Measurements from ENCODE around the gene ZMYND11. TPM values are rescaled to one million over a fixed set of nuclear protein-coding genes. Genes with fewer than 3 reads are reported as not detected.
"Not testable (repeated sequence)": the region's sequence is repeated elsewhere in the genome, so short reads cannot be mapped to it uniquely, and the experiment has no call there.

Gene ZMYND11
- total RNA-seq, 1 experiment from 2014 or later, result 34.9 TPM

DNA sequence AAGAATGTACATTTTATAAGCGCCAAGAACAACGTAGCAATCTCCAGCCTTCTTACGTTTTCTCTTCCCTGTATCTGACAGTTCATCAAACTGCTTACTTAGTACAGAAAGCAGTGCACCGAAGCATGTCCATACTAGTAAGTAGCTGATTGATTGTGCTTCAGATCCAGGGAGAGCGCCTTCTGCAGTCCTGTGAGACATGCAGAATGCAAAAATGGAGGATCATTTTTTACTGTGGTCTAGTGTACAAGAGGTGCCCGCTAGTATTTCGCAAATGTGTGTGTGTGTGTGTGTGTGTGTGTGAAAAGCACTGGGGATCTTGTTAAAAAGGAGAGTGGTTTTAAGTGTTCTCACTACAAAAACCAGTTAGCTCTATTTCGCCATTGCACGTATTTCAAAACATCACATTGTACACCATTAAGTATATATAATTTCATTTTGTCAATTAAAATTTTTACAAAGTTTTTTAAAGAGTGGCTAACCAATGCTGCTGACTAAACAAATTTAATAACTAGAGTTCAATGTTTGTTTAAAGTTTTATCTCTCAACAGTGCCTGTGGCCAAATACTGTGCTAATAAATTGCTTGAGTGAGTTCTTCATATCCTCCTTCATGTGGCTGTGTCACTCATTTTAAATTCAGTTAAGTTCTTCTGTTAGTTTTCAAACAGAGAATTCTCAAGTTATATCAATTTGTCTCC lies 99.6 kb downstream of the ZMYND11 start:
- no peaks in the 10 kb centered on the region for H3K27me3 ChIP-seq
- H3K4me3 ChIP-seq, result no peak overlapping the region
- no peaks in the 10 kb centered on the region for H3K9me3 ChIP-seq (replicated peaks)
- no peak overlapping the region for H3K27ac ChIP-seq
- no peaks in the 10 kb centered on the region; the same call in 1 of the 2 replicates for H3K36me3 ChIP-seq
- no peaks in the 10 kb centered on the region for H3K4me1 ChIP-seq
- DNase-seq, result no peak

DNA sequence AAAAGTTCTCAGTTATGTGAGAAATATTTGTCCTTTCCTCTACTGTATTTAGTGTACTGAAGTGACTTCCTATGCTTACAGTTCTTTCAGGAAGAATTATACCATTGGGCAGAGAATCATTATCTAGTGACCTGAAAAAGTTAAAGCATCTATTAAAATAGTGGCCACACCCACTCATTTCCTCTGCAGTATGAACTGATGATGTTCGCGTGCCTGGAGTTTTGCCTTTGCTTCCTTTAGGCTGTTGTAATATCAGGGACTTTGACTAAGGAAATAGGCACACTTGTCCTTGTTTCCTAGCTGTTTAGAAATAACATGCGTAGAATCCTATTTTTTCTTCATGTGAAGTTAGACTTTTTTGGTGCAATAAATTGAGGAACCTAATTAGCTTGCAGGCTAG lies 100.7 kb downstream of the ZMYND11 start:
- Histone ChIP-seq H3K9me3 (replicated peaks) (no peaks in the 10 kb centered on the region), H3K4me3 (no peak overlapping the region), H3K4me1 (no peaks in the 10 kb centered on the region), H3K36me3 (no peaks in the 10 kb centered on the region; the same call in 1 of the 2 replicates), H3K27ac (no peak overlapping the region), H3K27me3 (no peaks in the 10 kb centered on the region)
- DNase-seq, result no peak

DNA sequence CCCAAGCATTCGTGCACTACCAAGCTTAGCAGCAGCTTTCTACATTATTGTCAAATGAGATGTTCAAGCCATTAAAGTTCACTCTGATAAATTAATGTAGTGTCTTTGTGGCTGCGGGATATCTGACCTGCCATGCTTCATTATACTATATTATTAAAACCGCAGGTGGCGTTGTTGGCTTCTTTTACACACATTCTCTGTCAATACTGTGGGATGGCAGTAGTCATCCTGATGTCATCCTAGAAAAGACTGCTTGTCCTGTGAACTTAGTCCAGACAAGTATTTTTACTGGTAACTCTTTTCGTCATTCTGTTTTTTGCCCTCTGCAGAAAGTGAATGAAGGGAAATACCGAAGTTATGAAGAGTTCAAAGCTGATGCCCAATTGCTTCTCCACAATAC lies 103.9 kb downstream of the ZMYND11 start:
- H3K27me3 ChIP-seq, result no peaks in the 10 kb centered on the region
- no peaks in the 10 kb centered on the region for H3K4me1 ChIP-seq
- peak in 1 of 2 experiments; percentile 5 for DNase-seq
- H3K27ac ChIP-seq, result no peak overlapping the region
- H3K9me3 ChIP-seq (replicated peaks), result no peaks in the 10 kb centered on the region
- no peaks in the 10 kb centered on the region; the same call in 1 of the 2 replicates for H3K36me3 ChIP-seq
- no peak overlapping the region for H3K4me3 ChIP-seq

DNA sequence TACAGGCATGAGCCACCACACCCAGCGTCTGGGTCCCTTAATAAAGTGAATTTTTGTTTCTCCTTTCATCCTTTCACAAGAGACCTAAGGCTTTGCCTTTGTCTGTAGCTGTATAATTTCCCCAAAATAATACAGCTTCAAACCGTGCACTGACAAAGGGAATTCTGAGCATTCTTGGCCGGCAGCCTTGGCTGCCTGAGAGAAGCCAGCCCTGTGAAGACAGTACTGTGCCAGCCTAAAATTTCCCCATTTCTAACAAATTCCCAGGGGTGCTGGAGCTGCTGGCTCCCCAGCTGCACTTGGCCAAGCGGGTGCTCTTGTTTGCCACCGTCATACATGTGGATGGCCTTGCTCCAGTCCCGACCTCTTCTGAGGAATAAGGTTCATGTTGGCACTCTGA lies 106.2 kb downstream of the ZMYND11 start:
- H3K9me3 ChIP-seq (replicated peaks), result no peaks in the 10 kb centered on the region
- no peaks in the 10 kb centered on the region; the same call in 1 of the 2 replicates for H3K36me3 ChIP-seq
- H3K27me3 ChIP-seq, result no peaks in the 10 kb centered on the region
- DNase-seq, result no peak
- H3K27ac ChIP-seq, result no peak overlapping the region
- H3K4me1 ChIP-seq, result no peaks in the 10 kb centered on the region
- no peak overlapping the region for H3K4me3 ChIP-seq

DNA sequence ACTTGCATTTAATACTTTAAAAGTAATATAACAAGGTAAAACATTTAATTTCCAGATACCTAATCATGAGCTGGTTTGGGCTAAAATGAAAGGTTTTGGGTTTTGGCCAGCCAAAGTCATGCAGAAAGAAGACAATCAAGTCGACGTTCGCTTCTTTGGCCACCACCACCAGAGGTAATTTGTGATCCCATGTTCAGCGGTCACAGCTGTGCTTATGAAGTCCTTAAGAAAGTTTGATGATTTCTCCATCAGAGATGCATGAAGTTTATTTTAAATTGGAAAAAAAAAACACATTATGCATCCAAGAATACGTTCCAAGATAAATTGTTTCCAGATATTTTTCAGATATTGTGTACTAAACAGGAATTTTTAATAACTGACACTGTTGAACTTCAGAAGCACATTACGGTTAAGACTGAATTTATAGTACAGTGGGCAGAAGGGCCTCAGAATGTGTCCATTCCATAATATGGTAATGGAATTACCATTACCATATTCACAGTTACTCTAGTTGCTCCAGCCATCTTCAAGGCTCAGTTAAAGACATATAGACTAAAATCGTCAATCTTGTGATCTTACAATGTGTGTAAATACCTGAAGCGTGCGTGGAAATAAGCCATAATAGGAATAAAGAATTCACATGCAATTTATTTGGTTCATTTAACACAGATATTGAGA lies 106.8 kb downstream of the ZMYND11 start:
- Histone ChIP-seq H3K4me3 (no peak overlapping the region), H3K4me1 (no peaks in the 10 kb centered on the region), H3K27ac (no peak overlapping the region), H3K36me3 (no peaks in the 10 kb centered on the region; the same call in 1 of the 2 replicates), H3K9me3 (replicated peaks) (no peaks in the 10 kb centered on the region), H3K27me3 (no peaks in the 10 kb centered on the region)
- no peak for DNase-seq

DNA sequence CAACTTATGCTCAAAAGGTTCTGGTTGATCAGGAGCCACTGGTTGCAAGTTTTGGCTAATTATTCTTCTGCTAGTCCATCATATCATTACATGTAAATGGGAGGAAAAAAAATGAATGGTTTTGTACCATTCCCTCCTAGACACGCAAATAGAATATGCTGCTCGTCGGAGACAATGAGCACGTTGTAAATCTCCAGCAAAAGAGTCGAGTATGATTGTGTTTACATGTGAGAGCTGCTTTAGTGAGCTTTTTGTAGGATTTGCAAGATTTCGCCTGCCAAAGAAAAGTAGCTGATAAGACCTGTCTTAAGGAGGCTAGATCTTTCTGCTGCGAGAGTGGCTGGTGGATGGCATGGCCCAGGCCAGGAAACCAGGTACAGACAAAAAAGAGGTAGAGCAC lies 109.0 kb downstream of the ZMYND11 start:
- Histone ChIP-seq H3K9me3 (replicated peaks) (no peaks in the 10 kb centered on the region), H3K27me3 (no peaks in the 10 kb centered on the region), H3K27ac (no peak overlapping the region), H3K4me3 (no peak overlapping the region), H3K4me1 (no peaks in the 10 kb centered on the region), H3K36me3 (peaks cover 6% of the 10 kb centered on the region)
- DNase-seq, result no peak

DNA sequence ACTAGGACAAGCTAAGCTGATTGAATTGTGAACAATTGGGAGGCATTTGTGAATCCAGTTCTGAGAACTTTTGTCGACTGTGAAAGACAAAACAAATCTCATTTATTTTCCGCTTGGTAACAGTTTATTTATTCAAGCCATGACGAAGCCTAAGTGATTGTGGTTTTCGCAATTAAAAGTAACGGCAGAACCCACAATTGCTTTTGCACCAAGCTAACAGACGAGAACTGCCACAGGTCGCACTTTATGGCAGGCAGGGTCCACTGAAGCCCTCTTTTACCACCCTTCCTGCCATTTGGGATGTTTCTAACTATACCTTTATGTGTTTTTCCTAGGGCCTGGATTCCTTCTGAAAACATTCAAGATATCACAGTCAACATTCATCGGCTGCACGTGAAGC lies 111.2 kb downstream of the ZMYND11 start:
- Histone ChIP-seq H3K4me1 (no peaks in the 10 kb centered on the region), H3K36me3 (peaks cover 8% of the 10 kb centered on the region), H3K4me3 (no peak overlapping the region), H3K27ac (no peak overlapping the region), H3K9me3 (replicated peaks) (no peaks in the 10 kb centered on the region), H3K27me3 (no peaks in the 10 kb centered on the region)
- no peak for DNase-seq

DNA sequence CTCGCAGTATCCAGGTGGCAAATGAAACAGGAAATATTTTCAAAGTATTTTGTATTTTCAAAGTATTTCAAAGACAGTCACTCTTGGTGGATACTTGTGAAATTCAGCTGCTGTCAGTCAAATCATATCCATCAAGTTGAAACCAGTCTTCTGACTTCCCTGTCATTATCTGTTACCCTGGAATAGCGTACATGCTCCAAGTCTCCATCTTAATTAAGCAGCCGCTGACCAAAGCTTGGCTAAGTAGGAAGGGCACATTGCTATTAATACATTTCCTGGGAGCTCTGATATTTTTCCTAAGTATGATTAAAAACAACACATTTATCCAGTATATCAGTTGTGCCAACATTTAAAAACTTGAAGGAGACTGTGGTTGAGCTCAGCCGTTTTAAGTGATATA lies 112.2 kb downstream of the ZMYND11 start:
- Histone ChIP-seq H3K9me3 (replicated peaks) (no peaks in the 10 kb centered on the region), H3K4me1 (no peaks in the 10 kb centered on the region), H3K27ac (no peak overlapping the region), H3K36me3 (peaks cover 8% of the 10 kb centered on the region), H3K27me3 (no peaks in the 10 kb centered on the region), H3K4me3 (no peak overlapping the region)
- DNase-seq, result no peak

DNA sequence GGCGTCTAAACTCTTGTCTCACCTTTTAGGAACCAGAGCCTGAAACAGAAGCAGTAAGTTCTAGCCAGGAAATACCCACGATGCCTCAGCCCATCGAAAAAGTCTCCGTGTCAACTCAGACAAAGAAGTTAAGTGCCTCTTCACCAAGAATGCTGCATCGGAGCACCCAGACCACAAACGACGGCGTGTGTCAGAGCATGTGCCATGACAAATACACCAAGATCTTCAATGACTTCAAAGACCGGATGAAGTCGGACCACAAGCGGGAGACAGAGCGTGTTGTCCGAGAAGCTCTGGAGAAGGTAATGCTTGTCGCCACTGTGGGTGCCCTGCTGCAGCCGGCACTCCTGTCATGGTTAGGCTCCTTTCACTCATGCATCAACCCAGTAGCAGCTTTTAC lies 113.1 kb downstream of the ZMYND11 start:
- no peak overlapping the region for H3K4me3 ChIP-seq
- no peak overlapping the region for H3K27ac ChIP-seq
- no peaks in the 10 kb centered on the region for H3K27me3 ChIP-seq
- no peaks in the 10 kb centered on the region for H3K4me1 ChIP-seq
- no peak for DNase-seq
- H3K9me3 ChIP-seq (replicated peaks), result no peaks in the 10 kb centered on the region
- H3K36me3 ChIP-seq, result peaks cover 8% of the 10 kb centered on the region

DNA sequence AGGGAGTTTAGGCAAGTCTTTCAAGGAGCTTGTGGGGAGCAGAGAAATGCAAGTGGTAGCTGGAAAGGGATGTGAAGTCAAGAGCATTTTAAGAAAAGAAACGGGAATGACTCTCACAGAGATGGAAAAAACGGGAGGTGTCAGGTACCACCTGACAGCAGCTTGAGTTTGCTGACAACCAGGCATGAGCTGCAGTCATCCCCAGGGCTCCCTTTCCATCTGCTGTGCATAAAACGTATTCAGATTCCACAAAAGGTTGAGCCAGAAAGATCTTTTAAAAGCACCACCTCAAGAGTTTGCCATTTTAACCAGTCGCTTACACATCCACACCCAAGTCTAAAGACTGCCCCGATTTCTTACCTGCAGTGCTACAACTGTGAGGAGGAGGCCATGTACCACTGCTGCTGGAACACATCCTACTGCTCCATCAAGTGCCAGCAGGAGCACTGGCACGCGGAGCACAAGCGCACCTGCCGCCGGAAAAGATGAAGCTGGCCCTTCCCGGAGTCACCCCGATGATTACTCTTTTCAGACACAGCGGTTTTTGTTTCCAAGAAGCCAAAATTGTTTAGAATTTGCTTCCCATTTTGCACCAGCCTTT lies 116.8 kb downstream of the ZMYND11 start:
- Histone ChIP-seq H3K36me3 (peaks cover 8% of the 10 kb centered on the region), H3K9me3 (replicated peaks) (no peaks in the 10 kb centered on the region), H3K27ac (no peak overlapping the region), H3K27me3 (no peaks in the 10 kb centered on the region), H3K4me1 (no peaks in the 10 kb centered on the region), H3K4me3 (no peak overlapping the region)
- DNase-seq, result no peak

DNA sequence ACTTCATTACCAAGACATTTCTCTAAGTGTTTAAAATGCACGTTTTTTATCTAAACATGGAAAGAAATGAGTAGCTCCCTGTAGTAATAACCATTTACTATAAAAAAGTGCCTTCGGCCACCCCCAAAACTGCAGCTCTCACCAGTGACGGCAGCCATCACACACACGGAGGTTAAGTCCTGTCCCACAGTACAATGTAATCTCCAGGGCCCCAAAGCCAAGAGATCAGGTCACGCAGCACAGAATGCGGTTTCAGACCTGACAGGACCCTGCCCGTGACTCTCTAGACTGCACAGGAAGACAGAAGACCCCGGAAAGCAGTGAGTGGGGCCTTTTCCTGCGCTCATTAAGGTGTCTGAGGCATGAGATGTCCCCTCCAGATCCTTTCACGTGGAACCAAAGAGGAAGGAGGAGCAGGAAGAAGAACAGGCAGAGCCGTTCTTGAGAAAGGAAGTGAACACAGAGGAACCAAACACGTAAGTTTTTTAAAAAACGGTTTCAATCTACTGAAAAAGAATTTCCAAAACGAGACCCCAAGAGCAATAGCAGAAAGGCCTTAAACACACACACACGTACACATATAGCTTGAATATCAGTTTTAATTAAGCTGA lies 125.7 kb downstream of the ZMYND11 start:
- Histone ChIP-seq H3K4me3 (no peak overlapping the region), H3K36me3 (no peaks in the 10 kb centered on the region), H3K9me3 (replicated peaks) (no peaks in the 10 kb centered on the region), H3K27me3 (no peaks in the 10 kb centered on the region), H3K27ac (no peak overlapping the region), H3K4me1 (no peaks in the 10 kb centered on the region)
- no peak for DNase-seq

DNA sequence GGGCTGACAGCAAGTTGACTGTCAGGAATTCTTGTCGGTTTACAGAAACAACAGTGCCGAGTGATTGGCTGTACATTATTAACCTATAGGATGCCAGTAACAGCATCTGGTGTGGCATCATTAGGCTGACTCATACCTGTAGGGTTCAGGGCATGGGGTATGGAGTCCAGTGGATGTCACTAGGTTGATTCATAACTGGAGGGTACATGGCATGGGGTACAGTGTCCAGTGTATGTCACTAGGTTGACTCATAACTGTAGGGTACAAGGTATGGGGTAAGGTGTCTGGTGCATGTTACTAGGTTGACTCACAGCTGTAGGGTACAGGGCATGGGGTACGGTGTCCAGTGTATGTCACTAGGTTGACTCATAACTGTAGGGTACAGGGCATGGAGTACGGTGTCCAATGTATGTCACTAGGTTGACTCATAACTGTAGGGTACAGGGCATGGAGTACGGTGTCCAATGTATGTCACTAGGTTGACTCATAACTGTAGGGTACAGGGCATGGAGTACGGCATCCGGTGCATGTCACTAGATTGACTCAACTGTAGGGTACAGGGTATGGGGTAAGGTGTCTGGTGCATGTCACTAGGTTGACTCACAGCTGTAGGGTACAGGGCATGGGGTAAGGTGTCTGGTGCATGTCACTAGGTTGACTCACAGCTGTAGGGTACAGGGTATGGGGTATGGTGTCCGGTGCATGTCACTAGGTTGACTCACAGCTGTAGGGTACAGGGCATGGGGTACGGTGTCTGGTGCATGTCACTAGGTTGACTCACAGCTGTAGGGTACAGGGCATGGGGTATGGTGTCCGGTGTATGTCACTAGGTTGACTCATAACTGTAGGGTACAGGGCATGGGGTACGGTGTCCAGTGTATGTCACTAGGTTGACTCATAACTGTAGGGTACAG lies 129.2 kb downstream of the ZMYND11 start:
- H3K4me1 ChIP-seq; H3K4me3 ChIP-seq; H3K36me3 ChIP-seq; H3K27ac ChIP-seq; H3K9me3 ChIP-seq (replicated peaks); DNase-seq; H3K27me3 ChIP-seq: not testable (repeated sequence)

DNA sequence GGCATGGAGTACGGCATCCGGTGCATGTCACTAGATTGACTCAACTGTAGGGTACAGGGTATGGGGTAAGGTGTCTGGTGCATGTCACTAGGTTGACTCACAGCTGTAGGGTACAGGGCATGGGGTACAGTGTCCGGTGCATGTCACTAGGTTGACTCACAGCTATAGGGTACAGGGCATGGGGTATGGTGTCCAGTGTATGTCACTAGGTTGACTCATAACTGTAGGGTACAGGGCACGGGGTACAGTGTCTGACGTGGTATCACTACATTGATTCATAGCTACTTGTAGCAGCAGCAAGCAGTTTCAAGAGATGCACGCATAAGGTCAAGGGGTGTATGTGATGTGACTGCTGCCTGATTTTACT lies 129.8 kb downstream of the ZMYND11 start:
- not testable (repeated sequence) for H3K9me3 ChIP-seq (replicated peaks); H3K27ac ChIP-seq; DNase-seq; H3K27me3 ChIP-seq; H3K4me1 ChIP-seq; H3K4me3 ChIP-seq; H3K36me3 ChIP-seq

DNA sequence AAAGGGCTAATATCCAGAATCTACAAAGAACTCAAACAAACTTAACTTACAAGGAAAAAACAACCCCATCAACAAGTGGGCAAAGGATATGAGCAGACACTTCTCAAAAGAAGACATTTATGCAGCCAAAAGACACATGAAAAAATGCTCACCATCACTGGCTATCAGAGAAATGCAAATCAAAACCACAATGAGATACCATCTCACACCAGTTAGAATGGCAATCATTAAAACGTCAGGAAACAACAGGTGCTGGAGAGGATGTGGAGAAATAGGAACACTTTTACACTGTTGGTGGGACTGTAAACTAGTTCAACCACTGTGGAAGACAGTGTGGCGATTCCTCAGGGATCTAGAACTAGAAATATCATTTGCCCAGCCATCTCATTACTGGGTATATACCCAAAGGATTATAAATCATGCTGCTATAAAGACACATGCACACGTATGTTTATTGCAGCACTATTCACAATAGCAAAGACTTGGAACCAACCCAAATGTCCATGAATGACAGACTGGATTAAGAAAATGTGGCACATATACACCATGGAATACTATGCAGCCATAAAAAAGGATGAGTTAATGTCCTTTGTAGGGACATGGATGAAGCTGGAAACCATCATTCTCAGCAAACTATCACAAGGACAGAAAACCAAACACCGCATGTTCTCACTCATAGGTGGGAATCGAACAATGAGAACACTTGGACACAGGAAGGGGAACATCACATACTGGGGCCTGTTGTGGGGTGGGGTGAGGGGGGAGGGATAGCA lies 130.7 kb downstream of the ZMYND11 start:
- H3K4me3 ChIP-seq; H3K4me1 ChIP-seq; H3K9me3 ChIP-seq (replicated peaks); H3K27ac ChIP-seq; H3K36me3 ChIP-seq; DNase-seq; H3K27me3 ChIP-seq: not testable (repeated sequence)
